ENCODE data around the gene MSANTD7.

DNA sequence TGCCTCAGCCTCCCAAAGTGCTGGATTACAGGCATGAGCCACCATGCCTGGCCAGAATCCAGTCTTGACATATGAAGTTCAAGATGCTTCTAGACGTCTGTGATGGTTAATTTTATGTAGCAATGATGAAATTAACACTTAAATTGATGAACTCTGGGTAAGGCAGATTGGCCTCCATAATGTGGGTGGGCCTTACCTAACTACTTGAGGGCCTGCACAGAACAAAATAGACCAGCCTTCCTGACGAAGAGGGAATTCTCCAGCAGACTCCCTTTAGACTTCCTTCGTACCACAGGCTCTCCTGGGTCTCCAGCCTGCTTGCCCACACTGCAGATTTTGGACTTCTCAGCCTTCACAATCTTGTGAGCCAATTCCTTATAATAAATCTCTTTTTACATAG is 5.0 kb upstream of the MSANTD7 start:
- TF ChIP-seq POLR2AphosphoS5 (IDR thresholded peaks at IDR 0.05; ENCODE audit: low read depth, low read length), result no peak
- no peak for TF ChIP-seq CTCF (CRISPR knock-in tag; IDR thresholded peaks at IDR 0.05)
- TF ChIP-seq MEF2D (CRISPR knock-in tag; IDR thresholded peaks at IDR 0.05), result no peak
- TF ChIP-seq ELF1 (CRISPR knock-in tag; IDR thresholded peaks at IDR 0.05), result no peak
